SK-N-SH treated with all-trans-retinoic acid at 6 μM for 48 hours (cell line): ENCODE results near the gene BICDL1.

Experiments
- ATAC-seq: fragments of 200-7000 bp; cut with Tn5 transposase; 3 replicates; pipeline ENCODE4 v1.9.1; 2020; ENCODE audit warnings: mild to moderate bottlenecking, moderate library complexity
- ARNTL ChIP-seq: fragments of 450-650 bp; formaldehyde crosslinking; IDR thresholded peaks from 2 replicates; pipeline ENCODE4 v1.5.0; 2020; ENCODE audit warnings: low read depth, mild to moderate bottlenecking, moderate library complexity, borderline replicate concordance
- BACH2 ChIP-seq: fragments of 250-450 bp; sonication (Bioruptor Pico); IDR thresholded peaks from 2 replicates; pipeline ENCODE4 v1.9.0; 2021; ENCODE audit warnings: mild to moderate bottlenecking, borderline replicate concordance
- CREB5 ChIP-seq: fragments of 250-450 bp; sonication (Bioruptor Pico); IDR thresholded peaks from 2 replicates; pipeline ENCODE4 v1.5.1; 2020; ENCODE audit warnings: low read depth, mild to moderate bottlenecking, moderate library complexity
- CSRNP3 ChIP-seq: fragments of 250-450 bp; sonication (Bioruptor Pico); IDR thresholded peaks from 2 replicates; pipeline ENCODE4 v1.5.1; 2021; ENCODE audit warnings: mild to moderate bottlenecking, moderate library complexity
- ESRRG ChIP-seq: fragments of 250-450 bp; sonication (Bioruptor Pico); IDR thresholded peaks from 2 replicates; pipeline ENCODE4 v1.6.1; 2021; ENCODE audit warnings: mild to moderate bottlenecking
- GLIS3 ChIP-seq: fragments of 250-450 bp; sonication (Bioruptor Pico); IDR thresholded peaks from 2 replicates; pipeline ENCODE4 v1.5.0; 2020; ENCODE audit warnings: mild to moderate bottlenecking, moderate library complexity
- ISL1 ChIP-seq: fragments of 250-450 bp; sonication (Bioruptor Pico); IDR thresholded peaks from 2 replicates; pipeline ENCODE4 v2.1.2; 2022; ENCODE audit warnings: mild to moderate bottlenecking, moderate library complexity
- OSR1 ChIP-seq: fragments of 250-450 bp; sonication (Bioruptor Pico); IDR thresholded peaks from 2 replicates; pipeline ENCODE4 v1.8.0; 2022; ENCODE audit warnings: moderate library complexity, mild to moderate bottlenecking, inconsistent platforms
- PATZ1 ChIP-seq: fragments of 250-450 bp; sonication (Bioruptor Pico); IDR thresholded peaks from 2 replicates; pipeline ENCODE4 v1.8.0; 2020; ENCODE audit warnings: mild to moderate bottlenecking, moderate library complexity, borderline replicate concordance
- POU6F1 ChIP-seq: fragments of 250-450 bp; sonication (Bioruptor Pico); IDR thresholded peaks from 2 replicates; pipeline ENCODE4 v1.8.0; 2021; ENCODE audit warnings: low read depth, mild to moderate bottlenecking, moderate library complexity, borderline replicate concordance
- PPARA ChIP-seq: fragments of 250-450 bp; sonication (Bioruptor Pico); IDR thresholded peaks from 2 replicates; pipeline ENCODE4 v1.5.0; 2020; ENCODE audit warnings: mild to moderate bottlenecking, borderline replicate concordance
- RARB ChIP-seq: fragments of 250-450 bp; sonication (Bioruptor Pico); IDR thresholded peaks from 2 replicates; pipeline ENCODE4 v1.8.0; 2021; ENCODE audit warnings: mild to moderate bottlenecking, moderate library complexity
- TOX ChIP-seq: fragments of 250-450 bp; sonication (Bioruptor Pico); IDR thresholded peaks from 2 replicates; pipeline ENCODE4 v1.8.0; 2021; ENCODE audit warnings: mild to moderate bottlenecking, moderate library complexity, borderline replicate concordance
- TSHZ2 ChIP-seq: fragments of 250-450 bp; sonication (Bioruptor Pico); IDR thresholded peaks from 2 replicates; pipeline ENCODE4 v1.5.0; 2020; ENCODE audit warnings: mild to moderate bottlenecking, moderate library complexity
- ZC3H10 ChIP-seq: fragments of 250-450 bp; sonication (Bioruptor Pico); IDR thresholded peaks from 2 replicates; pipeline ENCODE4 v1.5.1; 2021; ENCODE audit warnings: mild to moderate bottlenecking, moderate library complexity
- ZFP3 ChIP-seq: fragments of 250-450 bp; sonication (Bioruptor Pico); IDR thresholded peaks from 2 replicates; pipeline ENCODE4 v1.5.0; 2020; ENCODE audit warnings: mild to moderate bottlenecking, moderate library complexity
- ZFP30 ChIP-seq: fragments of 450-650 bp; formaldehyde crosslinking; IDR thresholded peaks from 2 replicates; pipeline ENCODE4 v1.5.0; 2022; ENCODE audit warnings: mild to moderate bottlenecking, moderate library complexity
- ZNF565 ChIP-seq: fragments of 450-650 bp; formaldehyde crosslinking; conservative IDR thresholded peaks from 2 replicates; pipeline ENCODE4 v1.5.0; 2020; ENCODE audit warnings: low read depth, mild to moderate bottlenecking, moderate library complexity
- ZNF70 ChIP-seq: fragments of 450-650 bp; formaldehyde crosslinking; IDR thresholded peaks from 2 replicates; pipeline ENCODE4 v1.5.0; 2020; ENCODE audit warnings: mild to moderate bottlenecking, moderate library complexity
- ZNF8 ChIP-seq: fragments of 450-650 bp; formaldehyde crosslinking; IDR thresholded peaks from 2 replicates; pipeline ENCODE4 v1.5.0; 2020; ENCODE audit warnings: mild to moderate bottlenecking, moderate library complexity

Gene BICDL1

GRCh38 chr12:120047072-120047471 lies 58.0 kb downstream of the BICDL1 start (continued):
- TF ChIP-seq TSHZ2 (CRISPR knock-in tag) (no peak), CSRNP3 (no peak), PATZ1 (CRISPR knock-in tag) (no peak)

- no peak for ATAC-seq
- TF ChIP-seq ISL1 (CRISPR knock-in tag) (no peak), ZNF8 (CRISPR knock-in tag) (no peak), ZNF70 (CRISPR knock-in tag) (no peak), PPARA (CRISPR knock-in tag) (no peak), ZNF565 (no peak), CSRNP3 (no peak), ESRRG (CRISPR knock-in tag) (no peak), RARB (CRISPR knock-in tag) (no peak), GLIS3 (CRISPR knock-in tag) (no peak), ZFP3 (CRISPR knock-in tag) (no peak), ARNTL (no peak), TOX (CRISPR knock-in tag) (no peak), POU6F1 (CRISPR knock-in tag) (no peak), BACH2 (no peak), ZFP30 (CRISPR knock-in tag) (no peak), PATZ1 (CRISPR knock-in tag) (no peak), OSR1 (CRISPR knock-in tag) (no peak), ZC3H10 (CRISPR knock-in tag) (no peak), CREB5 (CRISPR knock-in tag) (no peak)
Observed at GRCh38 chr12:120048263-120048662, 59.2 kb downstream of the BICDL1 start.
